Left lung (tissue), 10 donors: Measurements from ENCODE around the gene ADAD2. TPM values are rescaled to one million over a fixed set of nuclear protein-coding genes. Genes with fewer than 3 reads are reported as not detected.

Experiments used
- ATAC-seq: fragments of 200-7000 bp; cut with Tn5 transposase; one replicate; pipeline ENCODE4 v1.9.1; 2020; ENCODE audit warnings: moderate library complexity
- DNase-seq, 4 donors: peaks; one replicate each; pipeline ENCODE4 v3.0.0-alpha.2; 2013 to 2020
- H3K27ac ChIP-seq, 2 donors: fragments of 200-600 bp; sonication (generic) in 1 of 2; one replicate each; pipeline versions ENCODE4 v1.5.0 to v1.8.0; 2020 to 2021
- H3K27me3 ChIP-seq, 2 donors: fragments of 200-600 bp; sonication (generic) in 1 of 2; one replicate each; pipeline versions ENCODE4 v1.5.0 to v1.8.0; 2020 to 2021
- H3K36me3 ChIP-seq, 2 donors: fragments of 200-600 bp; sonication (generic) in 1 of 2; one replicate each; pipeline versions ENCODE4 v1.5.0 to v1.8.0; 2020 to 2021
- H3K4me1 ChIP-seq, 2 donors: fragments of 200-600 bp; one replicate each; pipeline ENCODE4 v1.8.0; 2021
- H3K4me3 ChIP-seq, 2 donors: fragments of 200-600 bp; sonication (generic) in 1 of 2; one replicate each; pipeline versions ENCODE4 v1.5.0 to v1.8.0; 2020 to 2021; ENCODE audit warnings: mild to moderate bottlenecking in 1 of 2
- H3K9me3 ChIP-seq, 2 donors: fragments of 200-600 bp; sonication (generic) in 1 of 2; one replicate each; pipeline versions ENCODE4 v1.5.0 to v1.8.0; 2020 to 2021
- CTCF ChIP-seq, 2 donors: fragments of 200-600 bp; sonication (generic) in 1 of 2; IDR thresholded peaks; one replicate each; pipeline versions ENCODE4 v1.5.0 to v1.8.0; 2021; ENCODE audit warnings: antibody characterized with exemption in 2 of 2
- intact Hi-C, 2 donors: fragments of 100-400 bp; cut with DNase I; formaldehyde crosslinking; loops; one replicate each; pipeline versions ENCODE4 v1.11.2 to v1.14.2; 2022
- polyA plus RNA-seq, 6 donors: library from polyadenylated mRNA; unstranded; fragments of 120-200 nt; gene quantifications; one replicate each; pipeline ENCODE4 v1.2.1, GENCODE V29; 2013; ENCODE audit not compliant: insufficient read length in 6 of 6
- total RNA-seq, 2 donors: library from RNA; stranded (reverse); fragmentation: NEBNext Ultra II Directional; extraction: Animal tissue kit (Norgen Biotek cat#: 25700); gene quantifications; one replicate each; pipeline ENCODE4 v1.2.1, GENCODE V29; 2021
- donor health status: DM: no; HTN: yes; CAD: no.
- donor health status: DM: no; HTN: no; CAD: no.

The ADAD2 gene
- total and polyA plus RNA-seq, 8 donors: 0.09 to 1.4 (median 0.41) TPM

- ATAC-seq (no peak), DNase-seq (no peak)
- Histone ChIP-seq H3K27me3 (peaks cover 0 to 17% of the 10 kb centered on the region in 2 donors), H3K36me3 (no peaks in the 10 kb centered on the region), H3K27ac (no peak overlapping the region), H3K4me3 (no peak overlapping the region), H3K9me3 (no peaks in the 10 kb centered on the region), H3K4me1 (peaks cover 0 to 17% of the 10 kb centered on the region in 2 donors)
- no peak for TF ChIP-seq CTCF (IDR thresholded peaks at IDR 0.05)
- intact Hi-C loops: no loop called here
Measured at GRCh38 chr16:84195201-84196093, 4.5 kb downstream of the ADAD2 start.

GRCh38 chr16:84196101-84196500 is 5.1 kb downstream of the ADAD2 start:
- Histone ChIP-seq H3K9me3 (no peaks in the 10 kb centered on the region), H3K27ac (no peak overlapping the region), H3K36me3 (no peaks in the 10 kb centered on the region), H3K27me3 (peaks cover 0 to 17% of the 10 kb centered on the region in 2 donors), H3K4me3 (no peak overlapping the region), H3K4me1 (peaks cover 0 to 17% of the 10 kb centered on the region in 2 donors)
- intact Hi-C loops: no loop called here
- TF ChIP-seq CTCF (IDR thresholded peaks at IDR 0.05): no peak
- ATAC-seq (no peak), DNase-seq (no peak)

GRCh38 chr16:84196727-84197394 is 5.9 kb downstream of the ADAD2 start:
- no peak for ATAC-seq
- Histone ChIP-seq H3K4me3 (no peak overlapping the region), H3K27ac (no peak overlapping the region), H3K27me3 (peaks cover 0 to 17% of the 10 kb centered on the region in 2 donors), H3K36me3 (no peaks in the 10 kb centered on the region), H3K9me3 (no peaks in the 10 kb centered on the region), H3K4me1 (peaks cover 0 to 17% of the 10 kb centered on the region in 2 donors)
- DNase-seq: peak in 1 of 4 donors; percentile 46
- TF ChIP-seq CTCF (IDR thresholded peaks at IDR 0.05): no peak
- intact Hi-C loops: no loop called here

GRCh38 chr16:84197466-84198128 is 6.6 kb downstream of the ADAD2 start:
- ATAC-seq: no peak
- Histone ChIP-seq H3K4me3 (no peak overlapping the region), H3K4me1 (peaks cover 0 to 17% of the 10 kb centered on the region in 2 donors), H3K36me3 (no peaks in the 10 kb centered on the region), H3K9me3 (no peaks in the 10 kb centered on the region), H3K27ac (no peak overlapping the region), H3K27me3 (peaks cover 0 to 17% of the 10 kb centered on the region in 2 donors)
- intact Hi-C loops: no loop called here
- no peak for TF ChIP-seq CTCF (IDR thresholded peaks at IDR 0.05)
- no peak for DNase-seq

GRCh38 chr16:84198401-84198800 is 7.4 kb downstream of the ADAD2 start:
- Histone ChIP-seq H3K4me1 (peaks cover 0 to 17% of the 10 kb centered on the region in 2 donors), H3K27me3 (peaks cover 0 to 17% of the 10 kb centered on the region in 2 donors), H3K36me3 (no peaks in the 10 kb centered on the region), H3K9me3 (no peaks in the 10 kb centered on the region), H3K27ac (no peak overlapping the region), H3K4me3 (no peak overlapping the region)
- DNase-seq (no peak), ATAC-seq (peak; percentile 10)
- TF ChIP-seq CTCF (IDR thresholded peaks at IDR 0.05): no peak
- intact Hi-C loops: no loop called here
